ENCODE results near the gene SLC34A1. TPM values are rescaled to one million over a fixed set of nuclear protein-coding genes. Genes with fewer than 3 reads are reported as not detected.

Gene SLC34A1
- total and polyA plus RNA-seq, 2 of the 4 experiments (the other 2 are of a cell fraction): not detected

DNA sequence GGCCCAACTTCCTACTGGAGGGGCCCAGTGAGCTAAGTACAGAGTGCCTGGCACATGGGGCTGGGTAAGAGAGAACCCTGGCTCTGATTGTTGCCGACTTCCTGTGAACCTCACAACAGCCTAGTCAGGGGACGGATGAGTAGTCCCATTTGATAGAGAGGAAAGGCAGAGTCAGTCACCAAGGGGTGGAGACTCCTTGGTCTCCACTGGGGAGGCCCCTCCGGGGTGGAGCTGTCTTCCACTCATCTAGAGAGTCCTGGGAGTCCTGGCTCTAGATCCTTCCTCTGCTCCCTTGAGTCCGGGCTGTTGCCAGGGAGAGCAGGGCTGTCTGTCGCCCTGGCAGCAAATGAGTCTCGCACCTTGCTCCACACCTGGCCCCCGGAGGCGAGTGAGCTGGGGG is 50.2 kb downstream of the SLC34A1 start:
- no peak overlapping the region for H4K5ac ChIP-seq (ENCODE audit: low read depth, low read length)
- H2AK9ac ChIP-seq (replicated peaks; ENCODE audit: low read depth, low read length, poor library complexity): no peak overlapping the region
- H4K8ac ChIP-seq (ENCODE audit: low read depth in 2 of 2, low read length in 2 of 2): no peak overlapping the region
- no peak overlapping the region for H3K23ac ChIP-seq (ENCODE audit: low read depth, low read length)
- no peak overlapping the region for H3K9ac ChIP-seq (ENCODE audit: low read depth, low read length)
- no peak for DNase-seq
- no peak overlapping the region for H3K56ac ChIP-seq (ENCODE audit: extremely low read depth, insufficient read depth, low read length)
- H3K14ac ChIP-seq (replicated peaks; ENCODE audit: low read depth, low read length): no peak overlapping the region
- ATAC-seq (ENCODE audit: low read depth): no peak
- H3K4me3 ChIP-seq (ENCODE audit: insufficient read depth, low read depth, low read length): no peak overlapping the region
- H3K9me1 ChIP-seq (ENCODE audit: insufficient read depth, low read length): peaks cover 6% of the 10 kb centered on the region; the same call in 1 of the 2 replicates
- WGBS, 2 experiments (ENCODE audit: extremely low coverage in 2 of 2, insufficient read length in 1 of 2): 91% methylated on average over 7 of the region's 8 CpGs; no CpG with 5 or more reads in 1 of the 2 experiments
- POLR2A ChIA-PET (ENCODE audit: unreplicated experiment): no interaction called here
- H2BK20ac ChIP-seq (ENCODE audit: low read depth, low read length): no peak overlapping the region
- no peak for TF ChIP-seq RFX5 (IDR thresholded peaks at IDR 0.05; ENCODE audit: low read depth, low read length)
- TF ChIP-seq NFE2L2 (IDR thresholded peaks at IDR 0.05; ENCODE audit: low read depth, low read length): no peak
- TF ChIP-seq FOS (IDR thresholded peaks at IDR 0.05; ENCODE audit: low read depth, low read length): no peak
- TF ChIP-seq RCOR1 (IDR thresholded peaks at IDR 0.05; ENCODE audit: insufficient replicate concordance, low read length): no peak
- TF ChIP-seq POLR2A (IDR thresholded peaks at IDR 0.05; ENCODE audit: low read depth, low read length): no peak
- no peak for TF ChIP-seq SMC3 (IDR thresholded peaks at IDR 0.05; ENCODE audit: low read depth, low read length)
- TF ChIP-seq, protein P1, sequence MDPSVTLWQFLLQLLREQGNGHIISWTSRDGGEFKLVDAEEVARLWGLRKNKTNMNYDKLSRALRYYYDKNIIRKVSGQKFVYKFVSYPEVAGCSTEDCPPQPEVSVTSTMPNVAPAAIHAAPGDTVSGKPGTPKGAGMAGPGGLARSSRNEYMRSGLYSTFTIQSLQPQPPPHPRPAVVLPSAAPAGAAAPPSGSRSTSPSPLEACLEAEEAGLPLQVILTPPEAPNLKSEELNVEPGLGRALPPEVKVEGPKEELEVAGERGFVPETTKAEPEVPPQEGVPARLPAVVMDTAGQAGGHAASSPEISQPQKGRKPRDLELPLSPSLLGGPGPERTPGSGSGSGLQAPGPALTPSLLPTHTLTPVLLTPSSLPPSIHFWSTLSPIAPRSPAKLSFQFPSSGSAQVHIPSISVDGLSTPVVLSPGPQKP (IDR thresholded peaks at IDR 0.05; ENCODE audit: borderline replicate concordance, low read depth, low read length): no peak
- no peak for TF ChIP-seq CHD1 (IDR thresholded peaks at IDR 0.05; ENCODE audit: low read depth, low read length)
- no peak for TF ChIP-seq CEBPB (IDR thresholded peaks at IDR 0.05; ENCODE audit: low read depth, low read length)
- no peak for TF ChIP-seq RAD21 (IDR thresholded peaks at IDR 0.05; ENCODE audit: low read length)
- TF ChIP-seq, protein P2, sequence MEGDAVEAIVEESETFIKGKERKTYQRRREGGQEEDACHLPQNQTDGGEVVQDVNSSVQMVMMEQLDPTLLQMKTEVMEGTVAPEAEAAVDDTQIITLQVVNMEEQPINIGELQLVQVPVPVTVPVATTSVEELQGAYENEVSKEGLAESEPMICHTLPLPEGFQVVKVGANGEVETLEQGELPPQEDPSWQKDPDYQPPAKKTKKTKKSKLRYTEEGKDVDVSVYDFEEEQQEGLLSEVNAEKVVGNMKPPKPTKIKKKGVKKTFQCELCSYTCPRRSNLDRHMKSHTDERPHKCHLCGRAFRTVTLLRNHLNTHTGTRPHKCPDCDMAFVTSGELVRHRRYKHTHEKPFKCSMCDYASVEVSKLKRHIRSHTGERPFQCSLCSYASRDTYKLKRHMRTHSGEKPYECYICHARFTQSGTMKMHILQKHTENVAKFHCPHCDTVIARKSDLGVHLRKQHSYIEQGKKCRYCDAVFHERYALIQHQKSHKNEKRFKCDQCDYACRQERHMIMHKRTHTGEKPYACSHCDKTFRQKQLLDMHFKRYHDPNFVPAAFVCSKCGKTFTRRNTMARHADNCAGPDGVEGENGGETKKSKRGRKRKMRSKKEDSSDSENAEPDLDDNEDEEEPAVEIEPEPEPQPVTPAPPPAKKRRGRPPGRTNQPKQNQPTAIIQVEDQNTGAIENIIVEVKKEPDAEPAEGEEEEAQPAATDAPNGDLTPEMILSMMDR (conservative IDR thresholded peaks at IDR 0.05; ENCODE audit: low read depth, low read length): no peak
- TF ChIP-seq MAZ (IDR thresholded peaks at IDR 0.05; ENCODE audit: borderline replicate concordance, low read depth, low read length): no peak
- TF ChIP-seq, protein P3, sequence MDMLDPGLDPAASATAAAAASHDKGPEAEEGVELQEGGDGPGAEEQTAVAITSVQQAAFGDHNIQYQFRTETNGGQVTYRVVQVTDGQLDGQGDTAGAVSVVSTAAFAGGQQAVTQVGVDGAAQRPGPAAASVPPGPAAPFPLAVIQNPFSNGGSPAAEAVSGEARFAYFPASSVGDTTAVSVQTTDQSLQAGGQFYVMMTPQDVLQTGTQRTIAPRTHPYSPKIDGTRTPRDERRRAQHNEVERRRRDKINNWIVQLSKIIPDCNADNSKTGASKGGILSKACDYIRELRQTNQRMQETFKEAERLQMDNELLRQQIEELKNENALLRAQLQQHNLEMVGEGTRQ (IDR thresholded peaks at IDR 0.05; ENCODE audit: low read depth, low read length): no peak
- no peak for TF ChIP-seq MXI1 (IDR thresholded peaks at IDR 0.05; ENCODE audit: borderline replicate concordance, low read depth, low read length)
- no peak for TF ChIP-seq MAFK (IDR thresholded peaks at IDR 0.05; ENCODE audit: low read depth, low read length)
- no peak for TF ChIP-seq BHLHE40 (IDR thresholded peaks at IDR 0.05; ENCODE audit: low read depth, low read length)
- H2AK5ac ChIP-seq (ENCODE audit: low read depth, low read length): no peak overlapping the region
- H3K4ac ChIP-seq (ENCODE audit: low read depth, low read length): no peak overlapping the region
- dilution Hi-C loops (cut with HindIII; ENCODE audit: low sequenced_read_pairs, unreplicated experiment): no loop called here
- in situ Hi-C loops (cut with MboI; ENCODE audit: low sequenced_read_pairs): no loop called here
- H3K79me1 ChIP-seq (ENCODE audit: low read depth in 1 of 2, low read length in 2 of 2): peaks cover 4 to 17% of the 10 kb centered on the region in 2 experiments; a peak in 3 of 4 replicates
- H3K18ac ChIP-seq (ENCODE audit: low read depth, low read length): no peak overlapping the region
- H2AFZ ChIP-seq (replicated peaks; ENCODE audit: low read length, poor library complexity): no peak overlapping the region
- no peak overlapping the region for H2BK5ac ChIP-seq (ENCODE audit: low read depth, low read length, poor library complexity, severe bottlenecking)
- no peak overlapping the region for H4K91ac ChIP-seq (ENCODE audit: insufficient read depth, low read depth, low read length)
- no peaks in the 10 kb centered on the region for H3K4me1 ChIP-seq (ENCODE audit: control insufficient read depth, insufficient read depth, low read length)
- peaks cover 53% of the 10 kb centered on the region for H3K36me3 ChIP-seq (ENCODE audit: control insufficient read depth, insufficient read depth, low read length)
- CTCF ChIA-PET: no interaction called here
- no peak overlapping the region for H2BK120ac ChIP-seq (ENCODE audit: low read depth, low read length)
- no TSS peak for BruUV-seq (replicated peaks)
- intact Hi-C loops (cut with micrococcal nuclease): no loop called here
- no peaks in the 10 kb centered on the region for H3K27me3 ChIP-seq (ENCODE audit: control insufficient read depth, insufficient read depth, low read length)
- H4K20me1 ChIP-seq (ENCODE audit: insufficient read depth, low read length): peaks cover 16% of the 10 kb centered on the region; the same call in 1 of the 2 replicates
- no peak overlapping the region for H2BK15ac ChIP-seq (ENCODE audit: low read depth, low read length)
- no peak overlapping the region for H3K4me2 ChIP-seq (ENCODE audit: low read depth, low read length)
- H3K27ac ChIP-seq (ENCODE audit: insufficient read depth, low read length): no peak overlapping the region
- H3K9me3 ChIP-seq (ENCODE audit: control insufficient read depth, insufficient read depth, low read length): no peaks in the 10 kb centered on the region

Data from IMR-90 (cell line).